MM.1S (cell line): Measurements from ENCODE around the gene CCDC73.

ENCODE experiments used
- CTCF ChIP-seq: fragments of 300-600 bp; sonication (generic); IDR thresholded peaks from 2 replicates; pipeline ENCODE4 v1.5.1; 2016; ENCODE audit warnings: antibody characterized with exemption, low read length, mixed read lengths
- EZH2 ChIP-seq: fragments of 300-600 bp; sonication (generic); optimal IDR thresholded peaks from 2 replicates; pipeline ENCODE3; 2017; ENCODE audit warnings: low read depth, mild to moderate bottlenecking, antibody characterized with exemption, low read length, mixed read lengths
- EZH2phosphoT487 ChIP-seq: fragments of 300-600 bp; sonication (generic); IDR thresholded peaks from 2 replicates; pipeline ENCODE4 v1.6.1; 2018; ENCODE audit warnings: antibody characterized with exemption, low read length

- TF ChIP-seq EZH2 (no peak), CTCF (no peak), EZH2phosphoT487 (no peak)
Measured at GRCh38 chr11:32580967-32581366, 213.5 kb downstream of the CCDC73 start.
